Uterus (tissue), 4 donors: ENCODE data around the gene COL23A1. TPM values are rescaled to one million over a fixed set of nuclear protein-coding genes. Genes with fewer than 3 reads are reported as not detected.

Experiments
- DNase-seq, 2 donors: peaks; one replicate each; pipeline ENCODE4 v3.0.0-alpha.2; 2019 to 2020
- H3K27ac ChIP-seq, 2 donors: fragments of 200-600 bp; sonication (generic); 1 replicate in 1 of 2; 2 replicates in 1 of 2; pipeline ENCODE4 v1.5.1; 2016 to 2018
- H3K27me3 ChIP-seq, 2 donors: fragments of 200-600 bp; sonication (generic); one replicate each; pipeline ENCODE4 v1.5.1; 2018 to 2019; ENCODE audit warnings: control low read depth in 1 of 2
- H3K36me3 ChIP-seq, 2 donors: fragments of 200-600 bp; sonication (generic); one replicate each; pipeline ENCODE4 v1.5.1; 2019; ENCODE audit warnings: control low read depth in 1 of 2
- H3K4me1 ChIP-seq, 2 donors: fragments of 200-600 bp; sonication (generic); one replicate each; pipeline ENCODE4 v1.5.1; 2018 to 2019; ENCODE audit warnings: control low read depth in 1 of 2
- H3K4me3 ChIP-seq, 2 donors: fragments of 200-600 bp; sonication (generic); 1 replicate in 1 of 2; 2 replicates in 1 of 2; pipeline ENCODE4 v1.5.1; 2018 to 2019; ENCODE audit warnings: mild to moderate bottlenecking in 1 of 2
- H3K9me3 ChIP-seq, 2 donors: fragments of 200-600 bp; sonication (generic); one replicate each; pipeline ENCODE4 v1.5.1; 2019; ENCODE audit warnings: control low read depth in 1 of 2
- CTCF ChIP-seq, 4 experiments: fragments of 200-600 bp in 2 of 4; fragments of 450-650 bp in 2 of 4; sonication (generic) in 2 of 4; IDR thresholded peaks; one replicate each; pipeline ENCODE4 v1.5.1; 2016 to 2019; ENCODE audit warnings: antibody characterized with exemption in 4 of 4, mild to moderate bottlenecking in 2 of 4, moderate library complexity in 1 of 4
- POLR2A ChIP-seq, 2 donors: fragments of 450-650 bp; IDR thresholded peaks; one replicate each; pipeline ENCODE4 v1.6.1; 2016; ENCODE audit warnings: antibody characterized with exemption in 2 of 2, mild to moderate bottlenecking in 1 of 2, moderate library complexity in 1 of 2
- intact Hi-C: fragments of 100-400 bp; cut with DNase I; formaldehyde crosslinking; loops from one replicate; pipeline ENCODE4 v1.15.1; 2023; ENCODE audit warnings: low total_unique reads
- total RNA-seq, 4 donors: library from RNA; depleted of rRNA in 3 of 4; stranded (reverse); fragments of >200 nt in 3 of 4; gene quantifications; one replicate each; pipeline versions ENCODE4 v1.1.0 to v1.2.4, GENCODE V29; 2014 to 2023
- donor health status: DM: yes; HTN: yes; CAD: no.

The COL23A1 gene
- total RNA-seq, 4 donors from 2014 or later, result 0.85 to 7.6 (median 2.0) TPM; not detected in 1

GRCh38 chr5:178476972-178477754 is 113.0 kb downstream of the COL23A1 start:
- intact Hi-C loops, result no loop called here
- no peak overlapping the region for H3K27ac ChIP-seq
- no peaks in the 10 kb centered on the region for H3K27me3 ChIP-seq
- DNase-seq, result no peak
- no peak overlapping the region for H3K4me3 ChIP-seq
- TF ChIP-seq POLR2A (IDR thresholded peaks at IDR 0.05) (no peak), CTCF (IDR thresholded peaks at IDR 0.05) (no peak)
- no peaks in the 10 kb centered on the region for H3K4me1 ChIP-seq
- H3K36me3 ChIP-seq, result no peaks in the 10 kb centered on the region
- no peaks in the 10 kb centered on the region for H3K9me3 ChIP-seq

- TF ChIP-seq CTCF (IDR thresholded peaks at IDR 0.05) (no peak), POLR2A (IDR thresholded peaks at IDR 0.05) (no peak)
- no peaks in the 10 kb centered on the region for H3K36me3 ChIP-seq
- no peaks in the 10 kb centered on the region for H3K9me3 ChIP-seq
- intact Hi-C loops, result no loop called here
- no peak for DNase-seq
- H3K27me3 ChIP-seq, result no peaks in the 10 kb centered on the region
- no peak overlapping the region for H3K27ac ChIP-seq
- no peaks in the 10 kb centered on the region for H3K4me1 ChIP-seq
- no peak overlapping the region for H3K4me3 ChIP-seq
Measured at GRCh38 chr5:178476531-178476930, 113.7 kb downstream of the COL23A1 start.

GRCh38 chr5:178475422-178475821 is 114.8 kb downstream of the COL23A1 start:
- Histone ChIP-seq H3K4me1 (no peaks in the 10 kb centered on the region), H3K9me3 (no peaks in the 10 kb centered on the region), H3K27ac (no peak overlapping the region), H3K27me3 (no peaks in the 10 kb centered on the region), H3K36me3 (no peaks in the 10 kb centered on the region), H3K4me3 (no peak overlapping the region)
- intact Hi-C loops, result no loop called here
- DNase-seq, result no peak
- TF ChIP-seq POLR2A (IDR thresholded peaks at IDR 0.05) (no peak), CTCF (IDR thresholded peaks at IDR 0.05) (no peak)

GRCh38 chr5:178474562-178475184 is 115.5 kb downstream of the COL23A1 start:
- Histone ChIP-seq H3K27ac (no peak overlapping the region), H3K4me1 (no peaks in the 10 kb centered on the region), H3K4me3 (no peak overlapping the region), H3K9me3 (no peaks in the 10 kb centered on the region), H3K27me3 (no peaks in the 10 kb centered on the region), H3K36me3 (no peaks in the 10 kb centered on the region)
- DNase-seq, result no peak
- TF ChIP-seq CTCF (IDR thresholded peaks at IDR 0.05), result no peak
- no peak for TF ChIP-seq POLR2A (IDR thresholded peaks at IDR 0.05)
- intact Hi-C loops, result no loop called here

GRCh38 chr5:178473854-178474253 is 116.3 kb downstream of the COL23A1 start:
- H3K27ac ChIP-seq, result no peak overlapping the region
- no peaks in the 10 kb centered on the region for H3K4me1 ChIP-seq
- no peaks in the 10 kb centered on the region for H3K36me3 ChIP-seq
- H3K9me3 ChIP-seq, result no peaks in the 10 kb centered on the region
- DNase-seq, result no peak
- no peak for TF ChIP-seq POLR2A (IDR thresholded peaks at IDR 0.05)
- H3K27me3 ChIP-seq, result no peaks in the 10 kb centered on the region
- no peak overlapping the region for H3K4me3 ChIP-seq
- intact Hi-C loops, result no loop called here
